GM12874 (cell line): ENCODE data around the gene WNT2.

Experiments used
- CTCF ChIP-seq: IDR thresholded peaks from 2 replicates; pipeline ENCODE4 v1.5.1; 2011; ENCODE audit warnings: low read depth, mild to moderate bottlenecking, control low read depth, low read length, moderate library complexity; ENCODE audit not compliant: insufficient read depth

The WNT2 gene

GRCh38 chr7:117262546-117262945, 60.3 kb downstream of the WNT2 start:
- TF ChIP-seq CTCF = no peak

GRCh38 chr7:117259615-117260014, 63.2 kb downstream of the WNT2 start:
- TF ChIP-seq CTCF = no peak

- TF ChIP-seq CTCF = no peak
These were observed 71.2 kb downstream of the WNT2 start for GRCh38 chr7:117251687-117252086.

- no peak for TF ChIP-seq CTCF
These were observed 72.1 kb downstream of the WNT2 start for GRCh38 chr7:117250801-117251200.

GRCh38 chr7:117250245-117250644, 72.6 kb downstream of the WNT2 start:
- no peak for TF ChIP-seq CTCF

GRCh38 chr7:117249696-117250095, 73.2 kb downstream of the WNT2 start:
- no peak for TF ChIP-seq CTCF

GRCh38 chr7:117248829-117249228, 74.0 kb downstream of the WNT2 start:
- TF ChIP-seq CTCF = no peak

GRCh38 chr7:117247809-117248208, 75.0 kb downstream of the WNT2 start:
- TF ChIP-seq CTCF = no peak
